ENCODE results near the gene PGBD5. TPM values are rescaled to one million over a fixed set of nuclear protein-coding genes. Genes with fewer than 3 reads are reported as not detected.

The PGBD5 gene
- polyA plus RNA-seq, 1 donor = 5.8 TPM

Other genes starting within 250 kb of the PGBD5 start
- 47.3 TPM for gene COG2, start 216.1 kb upstream of the PGBD5 start, polyA plus RNA-seq (ENCODE audit: insufficient read length)